GM12878 (cell line): ENCODE measurements around the gene UCP1. TPM values are rescaled to one million over a fixed set of nuclear protein-coding genes. Genes with fewer than 3 reads are reported as not detected.

Source experiments
- ATAC-seq: fragments of 200-7000 bp; cut with Tn5 transposase; 3 replicates; pipeline ENCODE4 v1.9.1; 2020; ENCODE audit warnings: mild to moderate bottlenecking, moderate library complexity
- BruUV-seq: library from RNA; stranded (reverse); fragments of 400-500 nt; replicated peaks from 2 replicates; lab custom pipeline; 2021; lab: Mats Ljungman, UMichigan
- CTCF ChIA-PET: fragments of 300-600 bp; sonication (Branson Sonifier 250); formaldehyde crosslinking; extraction: SDS; loops from one replicate; lab custom pipeline; 2021; ENCODE audit warnings: inconsistent platforms; lab: Yijun Ruan, JAX
- POLR2A ChIA-PET: fragments of 350-600 bp; formaldehyde crosslinking; extraction: SDS; loops from one replicate; lab custom pipeline; 2021; ENCODE audit warnings: inconsistent platforms; lab: Charles Lee
- RAD21 ChIA-PET: fragments of 300-600 bp; sonication (Branson Sonifier 250); formaldehyde crosslinking; loops from one replicate; lab custom pipeline; 2023; ENCODE audit warnings: antibody characterized with exemption; ENCODE audit not compliant: unreplicated experiment; lab: Charles Lee
- SMC1A ChIA-PET: fragments of 300-600 bp; sonication (Branson Sonifier 250); formaldehyde crosslinking; loops from one replicate; lab custom pipeline; 2023; ENCODE audit not compliant: unreplicated experiment, uncharacterized antibody; lab: Charles Lee
- DNase-seq: peaks from one replicate; pipeline ENCODE4 v3.0.0-alpha.2; 2011; ENCODE audit warnings: low read depth, low spot score
- FAIRE-seq: peaks from 3 replicates; lab custom pipeline; 2011; peaks lifted over from hg19 to GRCh38; lab: Jason Lieb, UNC
- H2AFZ ChIP-seq: 2 replicates; pipeline ENCODE4 v1.6.0; 2011; ENCODE audit warnings: low read depth, low read length, control low read depth; ENCODE audit not compliant: control insufficient read depth
- H3K27ac ChIP-seq: 2 replicates; pipeline ENCODE4 v1.5.1; 2011; ENCODE audit warnings: control low read depth; ENCODE audit not compliant: control insufficient read depth, insufficient read depth
- H3K27me3 ChIP-seq, 2 experiments: replicated peaks in 1 of 2; 2 replicates each; pipeline versions ENCODE4 v1.6.0 to v1.6.1; 2011; ENCODE audit warnings: low read length in 1 of 2; ENCODE audit not compliant: control insufficient read depth in 2 of 2, insufficient read depth in 2 of 2
- H3K36me3 ChIP-seq, 2 experiments: 2 replicates each; pipeline ENCODE4 v1.5.1; 2011; ENCODE audit warnings: low read length in 1 of 2; ENCODE audit not compliant: control insufficient read depth in 2 of 2, insufficient read depth in 2 of 2
- H3K4me1 ChIP-seq: 2 replicates; pipeline ENCODE4 v1.6.1; 2011; ENCODE audit warnings: mild to moderate bottlenecking, low read length, moderate library complexity, mixed read lengths; ENCODE audit not compliant: control insufficient read depth, insufficient read depth
- H3K4me2 ChIP-seq: 2 replicates; pipeline ENCODE4 v1.6.0; 2011; ENCODE audit warnings: control low read depth; ENCODE audit not compliant: control insufficient read depth, insufficient read depth
- H3K4me3 ChIP-seq: fragments of 200-600 bp; sonication (generic); 2 replicates; pipeline ENCODE4 v1.5.1; 2016
- H3K79me2 ChIP-seq: 2 replicates; pipeline ENCODE4 v1.6.0; 2011; ENCODE audit warnings: low read length; ENCODE audit not compliant: control insufficient read depth, insufficient read depth
- H3K9ac ChIP-seq: 2 replicates; pipeline ENCODE4 v1.8.0; 2011; ENCODE audit warnings: low read length, control low read depth, mixed read lengths; ENCODE audit not compliant: control insufficient read depth, insufficient read depth
- H3K9me3 ChIP-seq: replicated peaks from 3 replicates; pipeline ENCODE4 v1.5.1; 2011; ENCODE audit warnings: mild to moderate bottlenecking, low read length; ENCODE audit not compliant: control insufficient read depth, insufficient read depth
- H4K20me1 ChIP-seq: 2 replicates; pipeline ENCODE4 v1.6.0; 2011; ENCODE audit not compliant: control insufficient read depth, insufficient read depth
- BHLHE40 ChIP-seq, 2 experiments: fragments of 450-650 bp in 1 of 2; IDR thresholded peaks; 2 replicates each; pipeline ENCODE4 v1.6.1; 2011 to 2017; ENCODE audit warnings: low read depth in 2 of 2, borderline replicate concordance in 1 of 2, improper control_type of control experiment in 1 of 2, low read length in 1 of 2, mild to moderate bottlenecking in 1 of 2
- BRCA1 ChIP-seq: IDR thresholded peaks from 2 replicates; pipeline ENCODE4 v1.6.1; 2011; ENCODE audit warnings: low read depth, low read length, improper control_type of control experiment
- CEBPB ChIP-seq, 2 experiments: fragments of 150-350 bp in 1 of 2; IDR thresholded peaks; 2 replicates each; pipeline ENCODE4 v1.6.1; 2012 to 2014; ENCODE audit warnings: low read depth in 2 of 2, low read length in 2 of 2, borderline replicate concordance in 1 of 2, inconsistent platforms in 1 of 2
- HDAC2 ChIP-seq: fragments of 200-600 bp; sonication (generic); IDR thresholded peaks from 2 replicates; pipeline ENCODE4 v1.6.1; 2017
- KAT2A ChIP-seq: conservative IDR thresholded peaks from 2 replicates; pipeline ENCODE4 v1.6.1; 2011; ENCODE audit warnings: low read depth, low read length; ENCODE audit not compliant: control insufficient read depth
- SREBF2 ChIP-seq: IDR thresholded peaks from 2 replicates; pipeline ENCODE4 v1.6.1; 2012; ENCODE audit warnings: mild to moderate bottlenecking, low read length
- SUPT20H ChIP-seq: IDR thresholded peaks from 2 replicates; pipeline ENCODE4 v1.6.1; 2011; ENCODE audit warnings: low read depth, mild to moderate bottlenecking, low read length, moderate library complexity, borderline replicate concordance; ENCODE audit not compliant: control insufficient read depth
- TAF1 ChIP-seq: IDR thresholded peaks from 2 replicates; pipeline ENCODE4 v1.6.1; 2011; ENCODE audit warnings: mild to moderate bottlenecking, low read depth, low read length, borderline replicate concordance
- WRNIP1 ChIP-seq: IDR thresholded peaks from 2 replicates; pipeline ENCODE4 v1.6.1; 2011; ENCODE audit warnings: low read depth, low read length, improper control_type of control experiment, borderline replicate concordance
- YY1 ChIP-seq: IDR thresholded peaks from 2 replicates; pipeline ENCODE4 v1.6.1; 2011; ENCODE audit warnings: low read depth, mild to moderate bottlenecking, low read length
- WGBS: methylation state at CpG from one replicate; pipeline ENCODE4 v1.1.6; 2016; ENCODE audit warnings: low lambda C conversion rate; ENCODE audit not compliant: insufficient replicate concordance, insufficient coverage; ENCODE audit errors: missing lambda C conversion rate; 5-methylcytosine and 5-hydroxymethylcytosine counted together
- in situ Hi-C: fragments of 300-500 bp; cut with MboI; formaldehyde crosslinking; loops from 9 replicates; pipeline ENCODE4 v1.14.3; 2018; ENCODE audit warnings: mixed read lengths
- intact Hi-C: fragments of 100-400 bp; cut with micrococcal nuclease; formaldehyde crosslinking; loops from one replicate; pipeline ENCODE4 v1.14.2; 2022; ENCODE audit not compliant: unreplicated experiment
- polyA plus RNA-seq, 11 experiments: library from polyadenylated mRNA; depleted of rRNA in 4 of 11; unstranded in 6 of 11; stranded (reverse) in 5 of 11; fragments of >200 nt; fragmentation: Nextera tagmentation in 4 of 11; fragmentation: Illumina TruSeq in 1 of 11; extraction: Ambion mirVana in 4 of 11; extraction: Trizol in 1 of 11; gene quantifications; 1 replicate in 1 of 11; 2 replicates in 10 of 11; pipeline versions ENCODE4 v1.2.1 to v1.2.3, GENCODE V29; 2011 to 2016; ENCODE audit warnings: inconsistent platforms in 2 of 11, missing spikeins in 2 of 11, low read depth in 1 of 11
- total RNA-seq, 4 experiments: library from RNA; depleted of rRNA in 3 of 4; stranded (reverse); fragments of >200 nt in 3 of 4; fragmentation: Illumina TruSeq in 1 of 4; extraction: Trizol in 1 of 4; gene quantifications; 2 replicates each; pipeline versions ENCODE4 v1.2.1 to v1.2.3, GENCODE V29; 2013 to 2021
- TF ChIP-seq, protein P1 (sequence below): IDR thresholded peaks from 2 replicates; pipeline ENCODE4 v1.6.1; 2012; ENCODE audit warnings: low read depth, low read length, improper control_type of control experiment
- TF ChIP-seq, protein P2 (sequence below): fragments of 450-650 bp; IDR thresholded peaks from 2 replicates; pipeline ENCODE4 v1.6.1; 2017; ENCODE audit warnings: mild to moderate bottlenecking, low read depth, inconsistent platforms; ENCODE audit not compliant: poor library complexity, severe bottlenecking
- TF ChIP-seq, protein P3 (sequence below): fragments of 450-650 bp; IDR thresholded peaks from 2 replicates; pipeline ENCODE4 v1.6.1; 2017; ENCODE audit warnings: mild to moderate bottlenecking

Gene UCP1
- total and polyA plus RNA-seq, 10 of the 15 experiments (the other 5 are each of a cell fraction or from before 2014, with no cell fraction given), result not detected

DNA sequence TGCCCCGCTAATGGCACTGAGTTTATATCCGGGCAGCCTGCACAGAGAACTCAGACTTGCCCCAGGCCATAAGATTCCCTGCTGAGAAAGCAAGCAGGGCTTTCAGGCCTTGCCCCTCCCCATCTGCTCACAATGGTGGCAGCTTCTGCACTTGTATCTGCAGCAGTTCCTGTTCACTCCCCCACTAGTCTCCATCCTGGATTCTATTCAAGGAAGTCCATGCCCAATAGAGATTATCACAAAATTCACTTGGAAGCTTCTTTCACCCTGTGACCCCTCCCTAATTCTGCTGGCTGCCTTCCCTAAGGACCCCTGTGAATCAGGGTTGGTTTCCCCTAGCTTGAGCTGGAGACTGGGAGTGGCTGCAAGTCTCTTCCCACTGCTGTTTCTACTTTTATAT lies 34.5 kb upstream of the UCP1 start:
- ChIA-PET CTCF (interaction anchor here (1.2 to 1.6 kb wide), 2 partner anchors 26 to 79 kb away, joined by 3 to 5 read pairs; partner anchors contain the start of gene ELMOD2), POLR2A (no interaction called here), RAD21 (no interaction called here), SMC1A (no interaction called here)
- Histone ChIP-seq H4K20me1 (no peaks in the 10 kb centered on the region), H3K27ac (no peak overlapping the region), H3K4me1 (no peaks in the 10 kb centered on the region), H3K9ac (no peak overlapping the region), H3K4me3 (no peak overlapping the region), H3K79me2 (no peaks in the 10 kb centered on the region), H3K27me3 (no peaks in the 10 kb centered on the region; a peak in 1 of 4 replicates), H3K36me3 (no peaks in the 10 kb centered on the region), H3K9me3 (no peaks in the 10 kb centered on the region), H3K4me2 (no peak overlapping the region), H2AFZ (no peak overlapping the region)
- DNase-seq (no peak), FAIRE-seq (no peak), ATAC-seq (no peak)
- WGBS, result 50% methylated on average over 2 of the region's 2 CpGs
- intact Hi-C loops, result no loop called here
- no TSS peak for BruUV-seq
- no peak for TF ChIP-seq BRCA1
- no peak for TF ChIP-seq WRNIP1
- TF ChIP-seq YY1, result no peak
- TF ChIP-seq, protein P1, sequence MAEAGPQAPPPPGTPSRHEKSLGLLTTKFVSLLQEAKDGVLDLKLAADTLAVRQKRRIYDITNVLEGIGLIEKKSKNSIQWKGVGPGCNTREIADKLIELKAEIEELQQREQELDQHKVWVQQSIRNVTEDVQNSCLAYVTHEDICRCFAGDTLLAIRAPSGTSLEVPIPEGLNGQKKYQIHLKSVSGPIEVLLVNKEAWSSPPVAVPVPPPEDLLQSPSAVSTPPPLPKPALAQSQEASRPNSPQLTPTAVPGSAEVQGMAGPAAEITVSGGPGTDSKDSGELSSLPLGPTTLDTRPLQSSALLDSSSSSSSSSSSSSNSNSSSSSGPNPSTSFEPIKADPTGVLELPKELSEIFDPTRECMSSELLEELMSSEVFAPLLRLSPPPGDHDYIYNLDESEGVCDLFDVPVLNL, result no peak
- TF ChIP-seq BHLHE40 (IDR thresholded peaks at IDR 0.05; ENCODE audit: borderline replicate concordance in 1 of 2, low read depth in 2 of 2, low read length in 1 of 2), result no peak
- in situ Hi-C loops, result no loop called here

DNA sequence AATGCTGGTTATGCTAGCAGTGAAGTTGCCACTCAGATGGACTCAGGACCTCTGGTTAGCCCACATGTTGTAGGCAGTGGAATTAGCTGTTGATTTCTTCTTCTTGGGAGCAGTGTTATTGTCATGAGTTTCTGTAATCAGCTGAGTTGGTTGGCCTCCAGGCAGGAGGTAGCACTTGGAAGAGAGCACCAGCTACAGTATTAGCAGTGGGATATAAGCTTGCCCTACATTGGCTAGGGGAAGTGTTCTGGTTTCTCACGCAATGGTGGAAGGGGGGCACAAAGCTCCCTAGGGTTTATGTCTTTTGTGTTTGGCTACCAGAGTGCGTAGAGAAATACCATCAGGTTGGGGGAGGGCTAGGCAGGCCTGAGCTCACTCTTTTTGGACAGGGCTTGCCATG lies 34.0 kb upstream of the UCP1 start:
- in situ Hi-C loops, result no loop called here
- FAIRE-seq (no peak), DNase-seq (no peak), ATAC-seq (no peak)
- Histone ChIP-seq H3K4me2 (no peak overlapping the region), H4K20me1 (no peaks in the 10 kb centered on the region), H3K4me3 (no peak overlapping the region), H3K27me3 (no peaks in the 10 kb centered on the region; a peak in 1 of 4 replicates), H3K27ac (no peak overlapping the region), H3K4me1 (no peaks in the 10 kb centered on the region), H3K36me3 (no peaks in the 10 kb centered on the region), H3K9me3 (no peaks in the 10 kb centered on the region), H3K9ac (no peak overlapping the region), H3K79me2 (no peaks in the 10 kb centered on the region), H2AFZ (no peak overlapping the region)
- POLR2A ChIA-PET, result no interaction called here
- RAD21 ChIA-PET, result no interaction called here
- CTCF ChIA-PET, result interaction anchor here (1.2 to 1.6 kb wide), 2 partner anchors 26 to 78 kb away, joined by 3 to 5 read pairs; partner anchors contain the start of gene ELMOD2
- intact Hi-C loops, result no loop called here
- SMC1A ChIA-PET, result no interaction called here
- 89% methylated on average over 2 of the region's 2 CpGs for WGBS
- BruUV-seq, result no TSS peak
- TF ChIP-seq, protein P2, sequence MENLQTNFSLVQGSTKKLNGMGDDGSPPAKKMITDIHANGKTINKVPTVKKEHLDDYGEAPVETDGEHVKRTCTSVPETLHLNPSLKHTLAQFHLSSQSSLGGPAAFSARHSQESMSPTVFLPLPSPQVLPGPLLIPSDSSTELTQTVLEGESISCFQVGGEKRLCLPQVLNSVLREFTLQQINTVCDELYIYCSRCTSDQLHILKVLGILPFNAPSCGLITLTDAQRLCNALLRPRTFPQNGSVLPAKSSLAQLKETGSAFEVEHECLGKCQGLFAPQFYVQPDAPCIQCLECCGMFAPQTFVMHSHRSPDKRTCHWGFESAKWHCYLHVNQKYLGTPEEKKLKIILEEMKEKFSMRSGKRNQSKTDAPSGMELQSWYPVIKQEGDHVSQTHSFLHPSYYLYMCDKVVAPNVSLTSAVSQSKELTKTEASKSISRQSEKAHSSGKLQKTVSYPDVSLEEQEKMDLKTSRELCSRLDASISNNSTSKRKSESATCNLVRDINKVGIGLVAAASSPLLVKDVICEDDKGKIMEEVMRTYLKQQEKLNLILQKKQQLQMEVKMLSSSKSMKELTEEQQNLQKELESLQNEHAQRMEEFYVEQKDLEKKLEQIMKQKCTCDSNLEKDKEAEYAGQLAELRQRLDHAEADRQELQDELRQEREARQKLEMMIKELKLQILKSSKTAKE, result no peak
- TF ChIP-seq CEBPB (IDR thresholded peaks at IDR 0.05; ENCODE audit: borderline replicate concordance in 1 of 2, low read depth in 2 of 2, low read length in 2 of 2) (no peak), TAF1 (no peak), HDAC2 (no peak), SREBF2 (no peak), KAT2A (no peak), SUPT20H (no peak)
- TF ChIP-seq, protein P3, sequence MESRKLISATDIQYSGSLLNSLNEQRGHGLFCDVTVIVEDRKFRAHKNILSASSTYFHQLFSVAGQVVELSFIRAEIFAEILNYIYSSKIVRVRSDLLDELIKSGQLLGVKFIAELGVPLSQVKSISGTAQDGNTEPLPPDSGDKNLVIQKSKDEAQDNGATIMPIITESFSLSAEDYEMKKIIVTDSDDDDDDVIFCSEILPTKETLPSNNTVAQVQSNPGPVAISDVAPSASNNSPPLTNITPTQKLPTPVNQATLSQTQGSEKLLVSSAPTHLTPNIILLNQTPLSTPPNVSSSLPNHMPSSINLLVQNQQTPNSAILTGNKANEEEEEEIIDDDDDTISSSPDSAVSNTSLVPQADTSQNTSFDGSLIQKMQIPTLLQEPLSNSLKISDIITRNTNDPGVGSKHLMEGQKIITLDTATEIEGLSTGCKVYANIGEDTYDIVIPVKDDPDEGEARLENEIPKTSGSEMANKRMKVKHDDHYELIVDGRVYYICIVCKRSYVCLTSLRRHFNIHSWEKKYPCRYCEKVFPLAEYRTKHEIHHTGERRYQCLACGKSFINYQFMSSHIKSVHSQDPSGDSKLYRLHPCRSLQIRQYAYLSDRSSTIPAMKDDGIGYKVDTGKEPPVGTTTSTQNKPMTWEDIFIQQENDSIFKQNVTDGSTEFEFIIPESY, result no peak
